NCI-H2227 treated with DMSO at 0.1 percent for 48 hours (cell line): ENCODE data around the gene COX5B.
A peak's percentile ranks its signal among the peaks of the same experiment; 100 is the strongest.
"Not testable (repeated sequence)": the region's sequence is repeated elsewhere in the genome, so short reads cannot be mapped to it uniquely, and the experiment has no call there.

Experiments used
- DNase-seq: peaks from one replicate; lab custom pipeline; 2025; lab: John Stamatoyannopoulos, UW

COX5B gene

GRCh38 chr2:97673182-97673914 lies 27.5 kb downstream of the COX5B start:
- DNase-seq: no peak

GRCh38 chr2:97673915-97674283 lies 28.0 kb downstream of the COX5B start:
- DNase-seq: no peak

GRCh38 chr2:97675430-97676113 lies 29.7 kb downstream of the COX5B start:
- no peak for DNase-seq

- no peak for DNase-seq
Observed at GRCh38 chr2:97676620-97677019, 30.8 kb downstream of the COX5B start.

- no peak for DNase-seq
Observed at GRCh38 chr2:97677480-97677879, 31.6 kb downstream of the COX5B start.

GRCh38 chr2:97678298-97678697 lies 32.4 kb downstream of the COX5B start:
- no peak for DNase-seq

DNA sequence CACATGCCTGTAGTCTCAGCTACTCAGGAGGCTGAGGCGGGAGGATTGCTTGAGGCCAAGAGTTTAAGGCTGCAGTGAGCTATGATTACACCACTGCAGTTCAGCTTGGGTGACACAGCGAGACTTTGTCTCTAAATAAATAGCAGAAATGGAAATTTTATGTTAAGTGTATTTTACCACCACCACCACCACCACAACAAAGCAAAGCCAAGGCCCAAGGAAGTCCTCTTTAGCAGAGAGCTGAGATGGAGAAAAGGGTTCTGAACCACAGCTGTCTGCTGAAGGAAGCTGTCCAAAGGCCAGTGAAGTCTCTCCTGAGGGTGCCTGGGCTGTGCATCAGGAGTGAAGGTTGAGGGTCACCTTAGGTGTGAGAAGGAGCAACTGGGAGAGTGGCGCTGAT lies 41.4 kb downstream of the COX5B start:
- not testable (repeated sequence) for DNase-seq

DNA sequence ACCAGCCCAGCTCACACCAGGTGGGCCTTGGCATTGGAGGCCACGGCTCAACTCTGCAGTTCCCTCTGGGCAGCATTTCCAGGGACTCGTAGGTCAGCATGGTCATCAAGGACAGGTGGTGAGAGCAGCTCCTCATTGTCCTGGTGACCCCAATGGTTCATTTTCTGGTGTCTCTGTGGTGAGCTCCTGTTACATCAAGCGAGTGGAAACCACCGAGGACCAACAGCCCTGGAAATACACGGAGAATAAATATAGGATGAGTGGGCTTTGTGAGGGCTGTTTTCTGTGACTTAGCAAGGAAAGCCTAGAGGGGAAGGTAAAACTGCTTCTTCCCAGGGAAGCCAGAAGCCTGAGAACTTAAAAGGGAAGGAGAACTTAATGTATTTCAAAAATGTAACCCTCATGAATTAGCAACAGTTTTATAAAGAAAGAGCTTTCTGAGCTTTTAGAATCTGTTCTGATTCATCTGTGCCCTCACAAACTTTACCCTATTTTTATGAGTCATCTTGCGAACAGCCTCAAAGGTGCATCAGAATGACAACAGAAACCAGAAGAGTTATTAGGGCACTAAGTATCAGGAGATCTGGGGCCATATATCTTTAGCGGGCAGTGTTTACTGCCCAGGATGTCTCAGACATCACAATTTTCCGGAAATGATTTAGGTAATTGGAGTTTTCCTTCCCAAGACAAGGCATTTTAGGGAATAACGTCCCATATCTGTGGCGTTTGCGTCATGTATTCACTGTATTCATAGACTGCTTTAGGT lies 42.4 kb downstream of the COX5B start:
- DNase-seq: no peak

DNA sequence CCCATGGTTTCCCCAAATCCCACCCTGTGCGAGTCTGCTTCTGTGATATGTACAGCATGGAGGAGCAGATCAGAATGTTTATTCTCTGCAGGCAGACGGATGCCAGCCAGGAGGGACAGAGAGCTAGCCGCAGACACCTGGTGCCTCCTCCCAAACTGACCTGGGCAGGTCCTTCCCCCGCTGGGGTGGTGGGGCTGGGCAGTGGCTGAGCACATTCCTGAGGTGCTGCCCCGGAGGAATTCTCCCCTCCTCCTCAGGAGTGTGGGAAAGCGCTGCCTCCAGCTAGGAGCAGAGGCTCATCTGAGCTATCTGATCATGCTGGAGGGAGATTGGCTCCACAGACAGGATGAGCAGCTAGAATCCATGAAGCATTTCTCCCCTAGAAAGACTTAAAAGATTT lies 45.3 kb downstream of the COX5B start:
- DNase-seq: no peak

GRCh38 chr2:97693476-97693875 lies 47.6 kb downstream of the COX5B start:
- DNase-seq: no peak

DNA sequence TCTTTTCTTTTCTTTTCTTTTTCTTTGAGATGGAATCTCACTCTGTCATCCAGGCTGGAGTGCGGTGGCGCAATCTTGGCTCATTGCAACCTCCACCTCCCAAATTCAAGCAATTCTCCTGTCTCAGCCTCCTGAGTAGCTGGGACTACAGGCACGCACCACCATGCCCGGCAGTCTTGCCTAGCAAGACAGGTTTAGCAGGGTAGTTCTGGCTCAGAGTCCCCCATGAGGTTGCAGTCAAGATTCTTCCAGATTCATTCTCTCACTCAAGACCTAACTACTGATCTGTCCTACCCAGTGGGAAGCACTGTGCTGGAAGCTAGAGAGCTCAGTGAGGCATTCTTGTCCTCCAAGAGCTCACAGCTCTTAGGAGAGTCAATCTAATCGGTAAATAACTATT lies 49.9 kb downstream of the COX5B start:
- DNase-seq: no peak

- DNase-seq: peak; percentile 86
Observed at GRCh38 chr2:97697252-97698235, 51.7 kb downstream of the COX5B start.
